Kidney epithelial cell (primary cell): ENCODE results near the gene TPST1. TPM values are rescaled to one million over a fixed set of nuclear protein-coding genes. Genes with fewer than 3 reads are reported as not detected.
"Not testable (repeated sequence)": the region's sequence is repeated elsewhere in the genome, so short reads cannot be mapped to it uniquely, and the experiment has no call there.

ENCODE experiments used
- DNase-seq: peaks from one replicate; pipeline ENCODE4 v3.0.0-alpha.2; 2010; ENCODE audit warnings: low read depth
- H3K27me3 ChIP-seq: 2 replicates; pipeline ENCODE4 v1.6.0; 2011; ENCODE audit warnings: low read length; ENCODE audit not compliant: control insufficient read depth, insufficient read depth
- H3K36me3 ChIP-seq: 2 replicates; pipeline ENCODE4 v1.5.1; 2011; ENCODE audit warnings: low read length; ENCODE audit not compliant: control insufficient read depth, insufficient read depth
- H3K4me3 ChIP-seq: 2 replicates; pipeline ENCODE4 v1.5.1; 2011; ENCODE audit warnings: low read depth, mild to moderate bottlenecking, control low read depth, low read length
- CTCF ChIP-seq: IDR thresholded peaks from 2 replicates; pipeline ENCODE4 v1.5.1; 2011; ENCODE audit warnings: mild to moderate bottlenecking, moderate library complexity, low read length, control low read depth, inconsistent platforms; ENCODE audit not compliant: insufficient read depth, poor library complexity, severe bottlenecking
- total RNA-seq: library from RNA; depleted of rRNA; stranded (reverse); fragments of >200 nt; gene quantifications from 2 replicates; pipeline ENCODE4 v1.2.3, GENCODE V29; 2015

The TPST1 gene
- total RNA-seq, 1 donor from 2014 or later = 42.9 TPM

- no peak overlapping the region for H3K4me3 ChIP-seq
- TF ChIP-seq CTCF = no peak
- no peak for DNase-seq
- H3K27me3 ChIP-seq = no peaks in the 10 kb centered on the region
- H3K36me3 ChIP-seq = no peaks in the 10 kb centered on the region
Observed at GRCh38 chr7:66357087-66357486, 152.0 kb downstream of the TPST1 start.

GRCh38 chr7:66359656-66360211 lies 154.6 kb downstream of the TPST1 start:
- Histone ChIP-seq H3K36me3 (no peaks in the 10 kb centered on the region), H3K4me3 (no peak overlapping the region), H3K27me3 (no peaks in the 10 kb centered on the region)
- TF ChIP-seq CTCF = no peak
- DNase-seq = no peak

- Histone ChIP-seq H3K27me3 (no peaks in the 10 kb centered on the region), H3K36me3 (no peaks in the 10 kb centered on the region), H3K4me3 (no peak overlapping the region)
- DNase-seq = no peak
- no peak for TF ChIP-seq CTCF
Observed at GRCh38 chr7:66362136-66362535, 157.0 kb downstream of the TPST1 start.

GRCh38 chr7:66363635-66364034 lies 158.5 kb downstream of the TPST1 start:
- TF ChIP-seq CTCF = no peak
- no peak for DNase-seq
- Histone ChIP-seq H3K4me3 (no peak overlapping the region), H3K36me3 (no peaks in the 10 kb centered on the region), H3K27me3 (no peaks in the 10 kb centered on the region)

GRCh38 chr7:66365031-66365430 lies 159.9 kb downstream of the TPST1 start:
- not testable (repeated sequence) for H3K27me3 ChIP-seq, H3K4me3 ChIP-seq, H3K36me3 ChIP-seq, DNase-seq

GRCh38 chr7:66371096-66371824 lies 166.1 kb downstream of the TPST1 start:
- no peak for TF ChIP-seq CTCF
- H3K36me3 ChIP-seq = no peaks in the 10 kb centered on the region
- no peak overlapping the region for H3K4me3 ChIP-seq
- no peak for DNase-seq
- H3K27me3 ChIP-seq = no peaks in the 10 kb centered on the region

GRCh38 chr7:66374141-66374840 lies 169.2 kb downstream of the TPST1 start:
- not testable (repeated sequence) for DNase-seq, H3K36me3 ChIP-seq, H3K27me3 ChIP-seq, H3K4me3 ChIP-seq
